GM19238 (cell line): ENCODE measurements around the gene PRDM1.

Experiments
- DNase-seq: peaks from one replicate; pipeline ENCODE4 v3.0.0; 2011; ENCODE audit warnings: low spot score; ENCODE audit not compliant: insufficient read length

The PRDM1 gene

GRCh38 chr6:106070636-106071035 lies 15.5 kb upstream of the PRDM1 start:
- no peak for DNase-seq

- DNase-seq: no peak
Observed at GRCh38 chr6:106072501-106073090, 13.5 kb upstream of the PRDM1 start.

- DNase-seq: no peak
Observed at GRCh38 chr6:106074146-106074545, 12.0 kb upstream of the PRDM1 start.

- DNase-seq: no peak
Observed at GRCh38 chr6:106076139-106076538, 10.0 kb upstream of the PRDM1 start.

GRCh38 chr6:106077170-106077569 lies 9.0 kb upstream of the PRDM1 start:
- no peak for DNase-seq

- no peak for DNase-seq
Observed at GRCh38 chr6:106077881-106078280, 8.3 kb upstream of the PRDM1 start.

- DNase-seq: no peak
Observed at GRCh38 chr6:106079961-106080762, 6.0 kb upstream of the PRDM1 start.

- no peak for DNase-seq
Observed at GRCh38 chr6:106080763-106081095, 5.4 kb upstream of the PRDM1 start.

- DNase-seq: no peak
Observed at GRCh38 chr6:106081715-106082114, 4.4 kb upstream of the PRDM1 start.

- no peak for DNase-seq
Observed at GRCh38 chr6:106082735-106083398, 3.3 kb upstream of the PRDM1 start.

GRCh38 chr6:106083618-106084017 lies 2.5 kb upstream of the PRDM1 start:
- DNase-seq: no peak

GRCh38 chr6:106084106-106084988 lies 1.8 kb upstream of the PRDM1 start:
- DNase-seq: peak; percentile 48

- no peak for DNase-seq
Observed at GRCh38 chr6:106084989-106085691, 996 bp upstream of the PRDM1 start.

GRCh38 chr6:106085692-106085983 lies 498 bp upstream of the PRDM1 start:
- DNase-seq: no peak

- DNase-seq: no peak
Observed at GRCh38 chr6:106086814-106087175, 659 bp downstream of the PRDM1 start.

GRCh38 chr6:106087548-106088325 lies 1.6 kb downstream of the PRDM1 start:
- DNase-seq: no peak

- DNase-seq: no peak
Observed at GRCh38 chr6:106090001-106090400, 3.9 kb downstream of the PRDM1 start.

- DNase-seq: no peak
Observed at GRCh38 chr6:106092279-106092678, 6.1 kb downstream of the PRDM1 start.

GRCh38 chr6:106094261-106094963 lies 8.3 kb downstream of the PRDM1 start:
- no peak for DNase-seq

GRCh38 chr6:106094964-106095335 lies 8.8 kb downstream of the PRDM1 start:
- DNase-seq: no peak
